Measurements from ENCODE around the gene SGIP1. TPM values are rescaled to one million over a fixed set of nuclear protein-coding genes. Genes with fewer than 3 reads are reported as not detected.
"Not testable (repeated sequence)": the region's sequence is repeated elsewhere in the genome, so short reads cannot be mapped to it uniquely, and the experiment has no call there.

Gene SGIP1
- total and polyA plus RNA-seq, 9 donors = 1.7 to 3.1 (median 2.4) TPM

DNA sequence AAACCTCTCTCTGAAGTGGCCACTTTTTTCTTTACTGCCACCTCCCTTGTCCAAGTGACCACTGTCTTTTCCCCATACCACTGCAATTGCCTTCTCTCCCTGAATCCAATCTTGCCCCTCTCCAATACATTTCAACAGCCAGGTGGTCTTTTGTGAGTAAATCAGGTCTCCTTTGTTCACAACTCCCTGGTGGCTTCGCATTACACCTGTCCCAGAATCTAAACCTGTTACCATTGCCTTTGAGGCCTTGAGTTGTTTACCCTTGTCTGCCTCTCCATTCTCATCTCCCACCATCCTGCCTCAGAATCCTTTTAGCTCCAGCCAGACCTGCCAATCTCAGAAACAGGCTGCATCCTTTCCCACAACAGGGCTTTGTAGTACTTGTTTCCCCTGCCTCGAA lies 196.5 kb downstream of the SGIP1 start:
- no peak for DNase-seq
- peaks cover 2% of the 10 kb centered on the region for H3K4me1 ChIP-seq (ENCODE audit: control insufficient read depth, insufficient read depth, low read length)
- no peaks in the 10 kb centered on the region for H3K9me3 ChIP-seq (replicated peaks; ENCODE audit: control insufficient read depth, low read depth, low read length)
- H3K27me3 ChIP-seq (ENCODE audit: control insufficient read depth, insufficient read depth, low read length) = no peaks in the 10 kb centered on the region
- no peaks in the 10 kb centered on the region for H3K36me3 ChIP-seq (ENCODE audit: control insufficient read depth, insufficient read depth, low read length)
- no peak overlapping the region for H3K4me3 ChIP-seq (ENCODE audit: low read length)
- 78% methylated on average over 2 of the region's 2 CpGs for WGBS (ENCODE audit: insufficient coverage)
- no peak overlapping the region for H3K27ac ChIP-seq (ENCODE audit: low read length)

DNA sequence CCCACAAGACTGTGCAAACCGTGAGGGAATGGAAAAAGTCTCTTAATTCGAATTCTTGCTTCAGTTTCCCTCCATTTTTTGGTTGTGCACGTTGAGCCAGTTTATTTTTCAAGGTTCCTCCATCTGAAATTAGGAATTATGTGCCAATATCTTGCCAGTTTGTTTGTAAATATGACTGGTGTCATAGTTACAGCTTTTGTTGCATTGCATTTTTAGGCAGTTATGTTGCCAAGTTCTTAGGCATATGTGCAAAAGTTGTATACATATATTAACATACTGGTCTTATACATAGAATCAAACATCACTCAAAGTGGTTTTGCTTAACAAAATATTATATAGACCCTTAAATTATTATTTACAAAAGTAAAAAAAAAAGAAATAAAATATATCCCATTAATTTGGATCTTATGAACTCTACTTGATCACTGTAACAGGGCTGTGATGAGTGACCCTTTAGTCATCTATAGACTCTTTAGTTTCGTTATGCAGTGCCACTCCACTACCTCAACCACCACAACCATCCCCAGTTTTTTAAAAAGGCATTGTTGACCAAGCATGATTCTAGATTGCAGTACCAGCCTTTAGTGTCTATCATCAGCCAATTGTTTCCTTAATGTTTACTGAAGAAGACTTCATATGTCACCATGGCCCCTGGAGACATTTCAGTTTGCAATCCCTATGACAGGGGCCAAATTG lies 197.4 kb downstream of the SGIP1 start:
- no peaks in the 10 kb centered on the region for H3K4me1 ChIP-seq (ENCODE audit: control insufficient read depth, insufficient read depth, low read length)
- no peak overlapping the region for H3K4me3 ChIP-seq (ENCODE audit: low read length)
- 100% methylated on average over 1 of the region's 4 CpGs for WGBS (ENCODE audit: insufficient coverage)
- H3K27me3 ChIP-seq (ENCODE audit: control insufficient read depth, insufficient read depth, low read length) = no peaks in the 10 kb centered on the region
- H3K36me3 ChIP-seq (ENCODE audit: control insufficient read depth, insufficient read depth, low read length) = no peaks in the 10 kb centered on the region
- no peak overlapping the region for H3K27ac ChIP-seq (ENCODE audit: low read length)
- H3K9me3 ChIP-seq (replicated peaks; ENCODE audit: control insufficient read depth, low read depth, low read length) = no peaks in the 10 kb centered on the region
- DNase-seq = no peak

DNA sequence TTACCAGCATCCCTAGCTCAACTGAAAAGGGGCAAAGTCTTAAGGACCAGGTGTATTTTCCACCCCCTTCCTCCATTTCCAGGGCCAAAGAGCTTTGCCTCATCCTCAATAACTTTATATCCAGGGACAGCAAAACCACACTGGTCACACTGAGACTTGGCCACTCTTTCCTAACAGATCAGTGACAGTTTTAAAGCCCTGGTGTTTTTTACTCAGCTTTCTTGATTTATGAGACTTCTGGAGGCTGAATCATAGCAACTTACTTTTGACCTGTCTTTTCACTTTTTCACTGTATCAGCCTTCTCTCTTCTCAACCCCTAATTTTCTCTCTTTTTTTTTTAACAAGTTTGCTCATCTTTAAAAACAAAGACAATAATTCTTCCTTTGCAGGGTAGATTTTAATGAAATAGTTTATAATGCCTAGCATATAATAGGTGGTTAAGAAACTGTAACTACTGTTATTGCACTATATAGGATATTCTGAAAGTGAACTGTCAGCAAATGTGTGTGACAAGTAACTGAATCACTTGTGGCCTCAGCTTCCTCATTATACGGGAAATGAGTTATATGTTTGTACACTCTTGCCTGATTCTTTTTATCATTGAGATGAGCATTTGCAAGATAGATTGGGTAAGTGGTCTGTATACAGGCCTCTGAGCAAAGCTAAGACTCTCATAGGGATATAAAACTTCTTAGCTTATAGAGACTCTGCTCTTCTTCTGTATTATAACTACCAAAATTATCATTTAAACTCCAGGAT lies 198.6 kb downstream of the SGIP1 start:
- Histone ChIP-seq H3K27me3 (ENCODE audit: control insufficient read depth, insufficient read depth, low read length) (no peaks in the 10 kb centered on the region), H3K27ac (ENCODE audit: low read length) (no peak overlapping the region), H3K36me3 (ENCODE audit: control insufficient read depth, insufficient read depth, low read length) (no peaks in the 10 kb centered on the region), H3K9me3 (replicated peaks; ENCODE audit: control insufficient read depth, low read depth, low read length) (no peaks in the 10 kb centered on the region), H3K4me3 (ENCODE audit: low read length) (no peak overlapping the region), H3K4me1 (ENCODE audit: control insufficient read depth, insufficient read depth, low read length) (no peaks in the 10 kb centered on the region)
- DNase-seq = no peak
- WGBS (ENCODE audit: insufficient coverage) = no CpG with 5 or more reads among the region's 1 CpG

DNA sequence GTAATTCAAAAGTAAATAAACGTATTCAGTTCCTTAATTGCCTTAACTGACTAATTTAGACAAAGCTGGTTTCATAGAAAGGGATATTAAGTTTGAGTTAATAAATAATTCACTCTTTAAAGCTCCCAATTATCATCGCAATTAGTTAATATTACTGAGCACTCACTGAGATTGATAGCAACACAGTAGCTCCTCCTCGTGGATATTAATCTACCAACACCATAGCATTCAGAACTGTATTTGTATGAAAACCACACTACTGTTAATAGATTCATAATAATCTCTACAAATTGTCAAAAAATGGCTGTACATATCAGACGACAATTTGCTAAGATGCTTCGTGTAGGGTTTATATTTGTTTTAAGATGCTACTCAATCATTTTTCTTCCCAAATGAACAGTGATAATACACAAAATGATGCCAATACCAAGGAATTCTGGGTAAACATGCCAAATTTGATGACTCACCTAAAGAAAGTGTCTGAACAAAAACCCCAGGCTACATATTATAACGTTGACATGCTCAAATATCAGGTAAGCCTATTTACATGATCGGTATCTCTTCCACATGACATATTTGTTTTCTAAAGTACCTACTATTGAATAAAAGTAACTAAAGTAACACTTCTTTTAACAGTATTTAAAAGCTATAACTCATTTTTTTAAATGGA lies 199.5 kb downstream of the SGIP1 start:
- Histone ChIP-seq H3K27ac (ENCODE audit: low read length) (no peak overlapping the region), H3K36me3 (ENCODE audit: control insufficient read depth, insufficient read depth, low read length) (no peaks in the 10 kb centered on the region), H3K9me3 (replicated peaks; ENCODE audit: control insufficient read depth, low read depth, low read length) (no peaks in the 10 kb centered on the region), H3K4me3 (ENCODE audit: low read length) (no peak overlapping the region), H3K4me1 (ENCODE audit: control insufficient read depth, insufficient read depth, low read length) (no peaks in the 10 kb centered on the region), H3K27me3 (ENCODE audit: control insufficient read depth, insufficient read depth, low read length) (no peaks in the 10 kb centered on the region)
- no CpG with 5 or more reads among the region's 7 CpGs for WGBS (ENCODE audit: insufficient coverage)
- no peak for DNase-seq

DNA sequence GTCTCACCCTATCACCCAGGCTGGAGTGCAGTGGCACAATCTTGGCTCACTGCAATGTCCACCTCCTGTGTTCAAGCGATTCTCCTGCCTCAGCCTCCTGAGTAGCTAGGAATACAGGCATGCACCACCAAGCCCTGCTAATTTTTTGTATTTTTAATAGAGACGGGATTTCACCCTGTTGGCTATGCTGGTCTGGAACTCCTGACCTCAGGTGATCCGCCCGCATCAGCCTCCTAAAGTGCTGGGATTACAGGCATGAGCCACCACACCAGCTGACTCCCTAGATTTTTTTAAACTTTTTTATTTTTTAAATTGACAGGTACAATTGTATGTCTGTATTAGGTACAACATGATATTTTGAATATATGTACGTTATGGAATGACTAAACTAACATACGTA lies 200.6 kb downstream of the SGIP1 start:
- DNase-seq; H3K4me1 ChIP-seq (ENCODE audit: control insufficient read depth, insufficient read depth, low read length); H3K27me3 ChIP-seq (ENCODE audit: control insufficient read depth, insufficient read depth, low read length); H3K4me3 ChIP-seq (ENCODE audit: low read length); H3K27ac ChIP-seq (ENCODE audit: low read length); H3K9me3 ChIP-seq (replicated peaks; ENCODE audit: control insufficient read depth, low read depth, low read length); H3K36me3 ChIP-seq (ENCODE audit: control insufficient read depth, insufficient read depth, low read length): not testable (repeated sequence)
- WGBS (ENCODE audit: insufficient coverage) = 100% methylated on average over 1 of the region's 6 CpGs

DNA sequence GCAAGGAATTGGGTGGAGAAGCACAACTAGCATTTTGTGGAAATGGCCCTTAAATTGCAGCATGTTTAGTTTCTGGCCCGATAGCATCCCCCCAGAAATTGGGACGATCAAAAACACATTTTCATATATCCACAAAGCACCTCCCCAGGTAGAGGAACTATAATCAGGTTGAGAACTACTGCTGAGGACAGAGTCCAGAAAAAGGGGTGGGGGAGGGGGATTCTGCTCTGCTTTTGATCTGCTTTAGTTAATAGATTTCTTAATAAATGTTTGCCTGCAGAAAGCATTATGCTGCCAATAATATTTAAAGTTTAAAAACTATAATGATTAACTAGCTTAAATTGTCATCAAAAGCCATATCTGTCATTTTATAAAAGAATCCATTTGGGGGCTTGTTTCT lies 203.9 kb downstream of the SGIP1 start:
- Histone ChIP-seq H3K4me3 (ENCODE audit: low read length) (no peak overlapping the region), H3K27me3 (ENCODE audit: control insufficient read depth, insufficient read depth, low read length) (no peaks in the 10 kb centered on the region), H3K27ac (ENCODE audit: low read length) (no peak overlapping the region), H3K36me3 (ENCODE audit: control insufficient read depth, insufficient read depth, low read length) (no peaks in the 10 kb centered on the region), H3K4me1 (ENCODE audit: control insufficient read depth, insufficient read depth, low read length) (peaks cover 7% of the 10 kb centered on the region), H3K9me3 (replicated peaks; ENCODE audit: control insufficient read depth, low read depth, low read length) (no peaks in the 10 kb centered on the region)
- DNase-seq = no peak
- no CpG with 5 or more reads among the region's 2 CpGs for WGBS (ENCODE audit: insufficient coverage)

DNA sequence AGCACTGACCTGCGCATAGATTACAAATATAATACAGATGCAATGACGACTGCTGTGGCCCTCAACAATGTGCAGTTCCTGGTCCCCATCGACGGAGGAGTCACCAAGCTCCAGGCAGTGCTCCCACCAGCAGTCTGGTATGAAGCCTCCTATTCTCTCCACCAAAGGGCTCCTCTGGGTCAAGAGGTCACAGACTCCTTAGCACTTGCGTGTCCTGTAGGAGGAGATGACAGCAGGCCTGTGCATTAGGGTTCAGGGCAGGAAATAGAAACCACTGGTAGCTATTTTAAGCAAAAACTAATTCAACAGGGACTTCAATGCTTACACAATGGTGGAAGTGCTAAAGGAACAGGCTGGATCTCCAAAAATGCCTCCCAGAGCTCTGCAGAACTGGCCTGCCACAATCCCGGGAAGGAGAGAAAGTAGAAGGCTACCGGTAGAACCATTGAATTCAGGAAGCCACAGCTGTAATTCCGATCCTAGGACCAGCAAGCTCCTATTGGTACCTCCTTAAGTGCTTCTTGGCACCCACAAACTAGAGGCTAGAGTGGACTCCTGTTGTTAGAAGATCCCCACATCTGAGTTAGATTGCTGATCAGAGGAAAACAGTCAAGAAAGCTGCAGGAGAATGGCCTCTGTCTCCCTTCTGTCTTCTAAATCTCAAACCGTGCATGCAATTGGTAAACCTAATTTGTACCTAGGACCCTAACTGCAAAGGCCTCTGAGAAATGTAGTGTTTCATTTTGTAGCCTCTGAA lies 205.6 kb downstream of the SGIP1 start:
- 75% methylated on average over 5 of the region's 9 CpGs for WGBS (ENCODE audit: insufficient coverage)
- DNase-seq = peak; percentile 33

DNA sequence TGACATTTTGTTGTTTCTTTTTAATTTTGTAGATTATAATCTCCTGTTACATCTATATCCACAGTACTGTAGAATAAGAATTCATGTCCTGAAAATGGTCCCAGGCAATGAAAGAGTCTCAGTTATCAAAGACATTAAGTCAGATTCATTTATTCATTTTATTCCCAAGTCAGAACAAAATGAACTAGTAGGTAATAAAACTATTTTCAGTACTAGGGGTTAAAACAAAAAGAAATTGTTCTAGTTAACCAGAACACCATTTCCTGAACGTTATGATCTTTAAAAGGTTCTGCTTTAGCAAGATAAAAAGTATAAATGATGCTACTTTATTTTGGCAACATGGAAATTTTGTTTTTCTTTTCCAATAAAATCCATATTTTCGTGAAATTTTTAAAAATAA lies 211.5 kb downstream of the SGIP1 start:
- H3K9me3 ChIP-seq (replicated peaks; ENCODE audit: control insufficient read depth, low read depth, low read length) = no peaks in the 10 kb centered on the region
- no peak overlapping the region for H3K27ac ChIP-seq (ENCODE audit: low read length)
- H3K36me3 ChIP-seq (ENCODE audit: control insufficient read depth, insufficient read depth, low read length) = no peaks in the 10 kb centered on the region
- no peaks in the 10 kb centered on the region for H3K4me1 ChIP-seq (ENCODE audit: control insufficient read depth, insufficient read depth, low read length)
- H3K27me3 ChIP-seq (ENCODE audit: control insufficient read depth, insufficient read depth, low read length) = no peaks in the 10 kb centered on the region
- H3K4me3 ChIP-seq (ENCODE audit: low read length) = no peak overlapping the region
- WGBS (ENCODE audit: insufficient coverage) = no CpG with 5 or more reads among the region's 2 CpGs
- no peak for DNase-seq

More for the DNA sequence above, 205.6 kb downstream of the SGIP1 start:
- H3K4me3 ChIP-seq (ENCODE audit: low read length) = no peak overlapping the region
- no peaks in the 10 kb centered on the region for H3K36me3 ChIP-seq (ENCODE audit: control insufficient read depth, insufficient read depth, low read length)
- H3K9me3 ChIP-seq (replicated peaks; ENCODE audit: control insufficient read depth, low read depth, low read length) = no peaks in the 10 kb centered on the region
- H3K4me1 ChIP-seq (ENCODE audit: control insufficient read depth, insufficient read depth, low read length) = peaks cover 7% of the 10 kb centered on the region
- H3K27ac ChIP-seq (ENCODE audit: low read length) = no peak overlapping the region
- H3K27me3 ChIP-seq (ENCODE audit: control insufficient read depth, insufficient read depth, low read length) = no peaks in the 10 kb centered on the region

DNA sequence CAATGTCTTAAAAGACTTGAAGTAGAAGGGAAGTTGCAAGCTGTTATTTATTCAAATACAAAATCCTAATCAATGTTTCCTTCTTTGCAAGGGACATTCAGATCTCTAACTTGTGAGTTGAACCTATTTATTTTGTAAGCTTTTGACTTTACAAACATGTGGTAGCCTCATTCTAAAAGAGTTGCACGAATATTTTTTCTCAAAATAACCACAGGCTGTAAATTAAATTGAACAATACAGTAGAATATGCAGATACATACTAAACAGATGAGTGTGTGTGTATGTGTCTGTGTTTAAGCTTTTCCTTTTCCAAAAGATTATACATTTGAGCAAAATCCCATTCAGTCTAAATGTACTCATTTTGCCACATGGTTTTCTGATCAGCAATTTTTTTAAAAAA lies 213.5 kb downstream of the SGIP1 start:
- Histone ChIP-seq H3K27ac (ENCODE audit: low read length) (no peak overlapping the region), H3K4me3 (ENCODE audit: low read length) (no peak overlapping the region), H3K27me3 (ENCODE audit: control insufficient read depth, insufficient read depth, low read length) (peaks cover 9% of the 10 kb centered on the region), H3K36me3 (ENCODE audit: control insufficient read depth, insufficient read depth, low read length) (no peaks in the 10 kb centered on the region), H3K4me1 (ENCODE audit: control insufficient read depth, insufficient read depth, low read length) (peaks cover 11% of the 10 kb centered on the region), H3K9me3 (replicated peaks; ENCODE audit: control insufficient read depth, low read depth, low read length) (no peaks in the 10 kb centered on the region)
- DNase-seq = no peak
- WGBS (ENCODE audit: insufficient coverage) = no CpG with 5 or more reads among the region's 1 CpG

DNA sequence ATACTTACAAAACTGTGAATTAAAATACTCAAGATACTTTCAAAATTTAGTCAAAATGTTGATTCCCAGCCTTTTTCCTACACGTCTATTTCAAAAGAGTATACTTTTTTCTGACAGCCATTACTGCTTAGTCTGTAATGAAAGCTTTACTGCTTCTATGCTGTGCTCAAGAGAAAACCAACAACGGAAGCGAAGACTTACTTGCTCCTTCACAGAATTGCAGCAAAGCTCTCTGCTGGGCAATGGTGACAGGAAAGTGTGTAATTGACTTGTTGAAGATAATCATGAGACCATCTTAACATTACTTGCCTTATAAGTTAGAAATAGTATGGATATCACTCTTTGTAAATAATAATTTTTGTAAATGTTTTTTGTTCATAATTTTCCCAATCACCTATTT lies 216.6 kb downstream of the SGIP1 start:
- no CpG with 5 or more reads among the region's 3 CpGs for WGBS (ENCODE audit: insufficient coverage)
- peaks cover 14% of the 10 kb centered on the region for H3K27me3 ChIP-seq (ENCODE audit: control insufficient read depth, insufficient read depth, low read length)
- no peak for DNase-seq
- H3K9me3 ChIP-seq (replicated peaks; ENCODE audit: control insufficient read depth, low read depth, low read length) = no peaks in the 10 kb centered on the region
- H3K27ac ChIP-seq (ENCODE audit: low read length) = no peak overlapping the region
- H3K36me3 ChIP-seq (ENCODE audit: control insufficient read depth, insufficient read depth, low read length) = no peaks in the 10 kb centered on the region
- H3K4me3 ChIP-seq (ENCODE audit: low read length) = no peak overlapping the region
- H3K4me1 ChIP-seq (ENCODE audit: control insufficient read depth, insufficient read depth, low read length) = peaks cover 14% of the 10 kb centered on the region
